Dedifferentiated amniotic fluid mesenchymal stem cell (primary cell): ENCODE data around the gene OR6C68.
"Not testable (repeated sequence)": the region's sequence is repeated elsewhere in the genome, so short reads cannot be mapped to it uniquely, and the experiment has no call there.

Source experiments
- DNase-seq: peaks from one replicate; pipeline ENCODE4 v3.0.0-alpha.2; 2016; ENCODE audit errors: extremely low spot score

Gene OR6C68

GRCh38 chr12:55492078-55492477, at the start of gene OR6C68:
Gene OR6C68 (plus strand): TSS chr12:55492378. CDS start chr12:55492378, 0 bp downstream.
- DNase-seq: no peak

- DNase-seq: no peak
These were observed 48.4 kb upstream of the OR6C68 start, which contains the start of gene OR6C2 for GRCh38 chr12:55443776-55444175. Gene OR6C2 (plus strand): TSS chr12:55444076. CDS start chr12:55452214, 8,138 bp downstream.

GRCh38 chr12:55445357-55445756, 46.8 kb upstream of the OR6C68 start:
- no peak for DNase-seq

- no peak for DNase-seq
These were observed 45.9 kb upstream of the OR6C68 start for GRCh38 chr12:55446326-55446725.

- no peak for DNase-seq
These were observed 43.4 kb upstream of the OR6C68 start for GRCh38 chr12:55448825-55449224.

- not testable (repeated sequence) for DNase-seq
These were observed 27.3 kb upstream of the OR6C68 start for GRCh38 chr12:55464926-55465325.

GRCh38 chr12:55467836-55468235, 24.3 kb upstream of the OR6C68 start:
- no peak for DNase-seq

GRCh38 chr12:55469291-55469690, 22.9 kb upstream of the OR6C68 start:
- DNase-seq: no peak

- DNase-seq: no peak
These were observed 21.9 kb upstream of the OR6C68 start, which contains the start of gene OR6C70 for GRCh38 chr12:55470088-55470829. Gene OR6C70 (minus strand): TSS chr12:55470138. CDS start chr12:55470138, 0 bp downstream.

GRCh38 chr12:55472264-55472663, 19.9 kb upstream of the OR6C68 start:
- DNase-seq: no peak

- DNase-seq: not testable (repeated sequence)
These were observed 13.0 kb upstream of the OR6C68 start for GRCh38 chr12:55479136-55479535.

GRCh38 chr12:55484284-55484683, 7.9 kb upstream of the OR6C68 start:
- DNase-seq: not testable (repeated sequence)

- no peak for DNase-seq
These were observed 3.3 kb downstream of the OR6C68 start for GRCh38 chr12:55495490-55495889.

GRCh38 chr12:55499231-55499630, 7.1 kb downstream of the OR6C68 start:
- no peak for DNase-seq

GRCh38 chr12:55499810-55500252, 7.7 kb downstream of the OR6C68 start:
- DNase-seq: no peak

- no peak for DNase-seq
These were observed 9.4 kb downstream of the OR6C68 start for GRCh38 chr12:55501601-55502000.

GRCh38 chr12:55515696-55516095, 23.5 kb downstream of the OR6C68 start:
- DNase-seq: no peak

GRCh38 chr12:55516391-55516790, 24.2 kb downstream of the OR6C68 start:
- no peak for DNase-seq
